Heart left ventricle (tissue), 16 donors: ENCODE measurements around the gene IER5L. TPM values are rescaled to one million over a fixed set of nuclear protein-coding genes. Genes with fewer than 3 reads are reported as not detected.
A peak's percentile ranks its signal among the peaks of the same experiment; 100 is the strongest.

Source experiments
- ATAC-seq, 4 donors: fragments of 200-7000 bp; cut with Tn5 transposase; one replicate each; pipeline ENCODE4 v1.9.1; 2020 to 2022; ENCODE audit warnings: moderate library complexity in 4 of 4, mild to moderate bottlenecking in 3 of 4, moderate number of reproducible peaks in 1 of 4
- DNase-seq, 5 donors: peaks; one replicate each; pipeline ENCODE4 v3.0.0-alpha.2; 2020
- H3K27ac ChIP-seq, 12 donors: fragments of 200-600 bp; sonication (generic) in 4 of 12; one replicate each; pipeline versions ENCODE4 v1.5.0 to v1.8.0; 2016 to 2022; ENCODE audit warnings: mild to moderate bottlenecking in 2 of 12
- H3K27me3 ChIP-seq, 9 donors: fragments of 200-600 bp; sonication (generic) in 2 of 9; one replicate each; pipeline versions ENCODE4 v1.5.1 to v1.8.0; 2016 to 2022; ENCODE audit warnings: mild to moderate bottlenecking in 3 of 9
- H3K36me3 ChIP-seq, 9 donors: fragments of 200-600 bp; sonication (generic) in 2 of 9; one replicate each; pipeline versions ENCODE4 v1.5.0 to v1.8.0; 2018 to 2022; ENCODE audit warnings: mild to moderate bottlenecking in 2 of 9
- H3K4me1 ChIP-seq, 12 donors: fragments of 200-600 bp; sonication (generic) in 4 of 12; one replicate each; pipeline versions ENCODE4 v1.5.0 to v1.8.0; 2016 to 2022; ENCODE audit warnings: mild to moderate bottlenecking in 3 of 12
- H3K4me3 ChIP-seq, 12 donors: fragments of 200-600 bp; sonication (generic) in 4 of 12; one replicate each; pipeline versions ENCODE4 v1.5.0 to v1.8.0; 2017 to 2022; ENCODE audit warnings: mild to moderate bottlenecking in 9 of 12, moderate library complexity in 4 of 12
- H3K9me3 ChIP-seq, 12 donors: fragments of 200-600 bp; sonication (generic) in 4 of 12; one replicate each; pipeline versions ENCODE4 v1.5.0 to v1.8.0; 2016 to 2022; ENCODE audit warnings: mild to moderate bottlenecking in 1 of 12
- CTCF ChIP-seq, 12 donors: fragments of 200-600 bp; sonication (generic) in 4 of 12; IDR thresholded peaks; one replicate each; pipeline versions ENCODE4 v1.5.0 to v1.8.0; 2018 to 2022; ENCODE audit warnings: antibody characterized with exemption in 12 of 12, mild to moderate bottlenecking in 5 of 12
- POLR2A ChIP-seq, 2 donors: fragments of 450-650 bp; IDR thresholded peaks; one replicate each; pipeline ENCODE4 v1.6.1; 2017; ENCODE audit warnings: antibody characterized with exemption in 2 of 2, mild to moderate bottlenecking in 2 of 2, moderate library complexity in 2 of 2
- WGBS, 4 donors: extraction: QIAGEN DNeasy Blood & Tissue Kit in 2 of 4; methylation state at CpG; one replicate each; pipeline versions ENCODE4 v1.1.5 to v1.1.7; 2013 to 2018; 5-methylcytosine and 5-hydroxymethylcytosine counted together
- intact Hi-C, 10 donors: fragments of 100-400 bp; cut with DNase I; formaldehyde crosslinking; loops; one replicate each; pipeline versions ENCODE4 v1.11.1 to v1.14.2; 2022
- polyA plus RNA-seq, 2 donors: library from polyadenylated mRNA; stranded (reverse); fragments of 200-250 nt; gene quantifications; one replicate each; pipeline ENCODE4 v1.2.3, GENCODE V29; 2013
- total RNA-seq, 9 donors: library from RNA; depleted of rRNA in 2 of 9; stranded (reverse); fragments of >200 nt in 2 of 9; fragmentation: NEBNext Ultra II Directional in 3 of 9; extraction: Animal tissue kit (Norgen Biotek cat#: 25700) in 3 of 9; gene quantifications; one replicate each; pipeline versions ENCODE4 v1.1.0 to v1.2.4, GENCODE V29; 2016 to 2023
- donor health status: ischemic (EF 13 %, LVEDD 7.1; RV severe dilation, severe dysfunction).
- donor health status: healthy with polysubstance abuse.
- donor health status: DM: no; HTN: yes; CAD: no.
- donor health status: DM: no; HTN: no; CAD: no.
- donor health status: ischemic (EF 25% LVEDD 6.9; RV normal size, moderate dysfunction).
- donor health status: ischemic (EF 25% LVEDD 5.7; RV mildly dilated, moderate dysfunction).
- donor health status: healthy.
- donor health status: DM: yes; HTN: yes; CAD: no.
- donor health status: ischemic (EF 35%, LVEDD 5.7; RV mildly dilated, moderate dysfunction).
- donor health status: nonischemic (EF 11% LVEDD 7.7; RV severe dilation, severe dysfunction).
- donor health status: DM: yes; HTN: yes; CAD: no.
- donor health status: PGD.
- donor health status: ischemic (EF 29% LVEDD 5.4; RV normal size, mild dysfunction).
- donor health status: nonischemic (EF 23%, LVEDD 6.1; RV moderate dilation, normal function).

The IER5L gene
- total and polyA plus RNA-seq, 11 donors: 2.8 to 18.4 (median 5.5) TPM

DNA sequence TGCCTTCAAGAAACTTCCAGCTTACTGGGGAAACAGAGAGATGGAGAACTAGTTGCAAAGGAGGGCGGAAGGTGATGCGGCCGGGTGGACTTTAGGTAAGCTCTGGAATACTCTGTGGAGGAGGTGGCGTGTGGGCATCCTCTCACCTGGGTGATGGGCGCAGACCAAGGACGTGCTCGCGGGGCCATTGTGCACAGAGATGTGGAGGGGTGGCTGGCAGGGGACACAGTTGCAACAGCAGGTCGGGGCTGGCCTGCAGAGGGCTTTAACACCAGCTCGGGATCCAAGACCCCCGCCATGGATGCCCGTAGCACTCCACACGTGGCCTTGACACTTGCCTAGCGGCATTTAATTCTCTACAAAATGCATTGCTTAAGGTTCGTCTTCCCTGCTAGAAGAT lies 26.6 kb downstream of the IER5L start:
- H3K36me3 ChIP-seq: peaks cover 0 to 47% (median 22%) of the 10 kb centered on the region in 9 donors
- H3K4me3 ChIP-seq: no peak overlapping the region
- no peaks in the 10 kb centered on the region for H3K9me3 ChIP-seq
- intact Hi-C loops: no loop called here
- H3K4me1 ChIP-seq: peaks cover 0 to 35% (median 19%) of the 10 kb centered on the region in 12 donors
- WGBS, 4 donors: 84 to 93% (median 91%) methylated on average over 15 of the region's 15 CpGs
- H3K27me3 ChIP-seq: no peaks in the 10 kb centered on the region
- DNase-seq: no peak
- TF ChIP-seq CTCF (IDR thresholded peaks at IDR 0.05) (no peak), POLR2A (IDR thresholded peaks at IDR 0.05) (no peak)
- H3K27ac ChIP-seq: no peak overlapping the region
- ATAC-seq: no peak

GRCh38 chr9:129150672-129151211 lies 27.3 kb downstream of the IER5L start:
- 78 to 87% (median 85%) methylated on average over 18 of the region's 18 CpGs for WGBS, 4 donors
- TF ChIP-seq POLR2A (IDR thresholded peaks at IDR 0.05): no peak
- TF ChIP-seq CTCF (IDR thresholded peaks at IDR 0.05): no peak
- Histone ChIP-seq H3K36me3 (peaks cover 0 to 44% (median 22%) of the 10 kb centered on the region in 9 donors), H3K4me1 (peaks cover 0 to 42% (median 26%) of the 10 kb centered on the region in 12 donors), H3K4me3 (no peak overlapping the region), H3K27me3 (no peaks in the 10 kb centered on the region), H3K27ac (no peak overlapping the region), H3K9me3 (no peaks in the 10 kb centered on the region)
- ATAC-seq (no peak), DNase-seq (no peak)
- intact Hi-C loops: no loop called here

DNA sequence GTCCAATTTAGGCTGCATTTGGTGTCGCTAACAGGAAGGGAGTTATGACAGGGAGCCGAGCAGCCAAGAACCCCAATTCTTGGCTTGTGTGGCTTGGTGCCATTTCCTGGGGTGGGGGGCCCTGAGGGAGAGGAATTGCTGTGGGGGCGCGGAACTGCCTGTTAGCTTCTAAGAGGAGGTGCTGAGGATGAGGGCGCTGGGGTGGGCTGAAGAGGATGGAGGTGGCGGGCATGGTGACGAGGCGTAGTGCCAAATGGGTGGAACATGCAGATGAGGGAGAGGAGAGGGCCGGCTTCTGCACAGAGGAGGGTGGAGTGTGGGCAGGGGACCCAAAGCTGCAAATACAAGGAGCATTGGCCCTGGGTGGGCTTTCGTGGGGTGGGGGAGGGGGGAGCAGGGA lies 27.9 kb downstream of the IER5L start:
- H3K9me3 ChIP-seq: no peaks in the 10 kb centered on the region
- no peak for DNase-seq
- peaks cover 0 to 41% (median 23%) of the 10 kb centered on the region in 9 donors for H3K36me3 ChIP-seq
- no peak overlapping the region for H3K4me3 ChIP-seq
- intact Hi-C loops: no loop called here
- no peak for ATAC-seq
- peaks cover 0 to 48% (median 32%) of the 10 kb centered on the region in 12 donors for H3K4me1 ChIP-seq
- H3K27ac ChIP-seq: peak overlapping the region in 1 of 12 donors; percentile 52
- 74 to 81% (median 77%) methylated on average over 10 of the region's 10 CpGs for WGBS, 4 donors
- H3K27me3 ChIP-seq: no peaks in the 10 kb centered on the region
- TF ChIP-seq POLR2A (IDR thresholded peaks at IDR 0.05) (no peak), CTCF (IDR thresholded peaks at IDR 0.05) (no peak)

DNA sequence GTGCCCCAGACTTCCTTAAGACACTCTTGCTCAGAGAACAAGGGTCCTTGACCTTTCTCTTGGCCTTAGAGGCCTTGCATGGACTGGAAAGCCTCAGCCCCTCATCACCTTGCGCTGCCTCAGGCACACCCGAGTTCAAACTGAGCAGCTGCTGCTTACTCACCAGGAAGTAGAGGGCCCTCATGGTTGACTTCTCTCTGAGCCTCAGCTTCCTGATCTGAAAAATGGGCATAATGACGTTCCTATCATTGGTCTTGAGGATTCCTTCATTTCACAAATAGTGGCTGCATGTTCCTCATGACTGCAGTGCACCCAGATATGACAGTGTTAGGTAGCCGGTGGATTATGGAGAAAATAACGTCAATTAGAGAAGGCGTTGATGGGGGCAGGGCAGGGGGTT lies 28.6 kb downstream of the IER5L start:
- no peak for ATAC-seq
- no peak for TF ChIP-seq CTCF (IDR thresholded peaks at IDR 0.05)
- no peak for TF ChIP-seq POLR2A (IDR thresholded peaks at IDR 0.05)
- intact Hi-C loops: no loop called here
- no peaks in the 10 kb centered on the region for H3K27me3 ChIP-seq
- no peak overlapping the region for H3K4me3 ChIP-seq
- H3K27ac ChIP-seq: peak overlapping the region in 3 of 12 donors; percentile 12 to 52 (median 16)
- peaks cover under 1 to 55% (median 39%) of the 10 kb centered on the region in 12 donors for H3K4me1 ChIP-seq
- 81 to 85% (median 83%) methylated on average over 6 of the region's 6 CpGs for WGBS, 4 donors
- no peaks in the 10 kb centered on the region for H3K9me3 ChIP-seq
- DNase-seq: no peak
- H3K36me3 ChIP-seq: peaks cover 0 to 43% (median 22%) of the 10 kb centered on the region in 9 donors
